Measurements from ENCODE around the gene PCDHGA8.
A peak's percentile ranks its signal among the peaks of the same experiment; 100 is the strongest.

The PCDHGA8 gene

GRCh38 chr5:141397756-141398551, 5.5 kb downstream of the PCDHGA8 start, which contains the start of gene PCDHGB5:
Gene PCDHGB5, plus strand, starts transcription at chr5:141397947. Its CDS starts 181 bp downstream, at chr5:141398128.
- peak; percentile 75 to 77 for DNase-seq (ENCODE audit: low read depth in 2 of 2)
- peak within 1 kb of the TSS; percentile 35 to 46 for H3K4me3 ChIP-seq (replicated peaks in 1 of 2; ENCODE audit: low read depth in 2 of 2, low read length in 2 of 2)
- peak; percentile 67 for TF ChIP-seq CTCF (IDR thresholded peaks at IDR 0.05; ENCODE audit: low read depth, low read length)

DNA sequence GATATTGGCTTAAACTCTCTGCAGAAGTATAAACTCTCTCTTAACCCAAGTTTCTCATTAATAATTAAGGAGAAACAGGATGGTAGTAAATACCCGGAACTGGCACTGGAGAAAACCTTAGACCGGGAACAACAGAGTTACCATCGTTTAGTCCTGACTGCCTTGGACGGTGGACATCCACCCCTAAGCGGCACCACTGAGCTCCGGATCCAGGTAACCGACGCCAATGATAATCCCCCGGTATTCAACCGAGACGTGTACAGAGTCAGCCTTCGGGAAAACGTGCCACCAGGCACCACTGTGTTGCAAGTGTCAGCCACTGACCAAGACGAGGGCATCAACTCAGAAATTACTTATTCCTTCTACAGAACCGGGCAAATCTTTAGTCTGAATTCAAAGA, 6.2 kb downstream of the PCDHGA8 start:
- no peak for TF ChIP-seq CTCF (IDR thresholded peaks at IDR 0.05; ENCODE audit: low read depth, low read length)
- H3K4me3 ChIP-seq (replicated peaks in 1 of 2; ENCODE audit: low read depth in 2 of 2, low read length in 2 of 2): no peak overlapping the region

DNA sequence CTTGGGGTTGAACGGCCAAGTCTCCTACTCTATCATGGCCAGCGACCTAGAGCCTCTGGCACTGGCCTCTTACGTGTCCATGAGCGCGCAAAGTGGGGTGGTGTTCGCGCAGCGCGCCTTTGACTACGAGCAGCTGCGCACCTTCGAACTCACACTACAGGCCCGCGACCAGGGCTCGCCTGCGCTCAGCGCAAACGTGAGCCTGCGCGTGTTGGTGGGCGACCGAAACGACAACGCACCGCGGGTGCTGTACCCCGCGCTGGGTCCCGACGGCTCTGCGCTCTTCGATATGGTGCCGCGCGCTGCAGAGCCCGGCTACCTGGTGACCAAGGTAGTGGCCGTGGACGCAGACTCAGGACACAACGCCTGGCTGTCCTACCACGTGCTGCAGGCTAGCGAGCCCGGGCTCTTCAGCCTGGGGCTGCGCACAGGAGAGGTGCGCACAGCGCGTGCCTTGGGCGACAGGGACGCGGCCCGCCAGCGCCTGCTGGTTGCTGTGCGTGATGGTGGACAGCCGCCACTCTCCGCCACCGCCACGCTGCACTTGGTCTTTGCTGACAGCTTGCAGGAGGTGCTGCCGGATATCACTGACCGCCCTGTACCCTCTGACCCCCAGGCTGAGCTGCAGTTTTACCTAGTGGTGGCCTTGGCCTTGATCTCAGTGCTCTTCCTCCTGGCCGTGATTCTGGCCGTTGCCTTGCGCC, 7.3 kb downstream of the PCDHGA8 start:
- no peak for DNase-seq (ENCODE audit: low read depth in 2 of 2)
- no peak for TF ChIP-seq CTCF (IDR thresholded peaks at IDR 0.05; ENCODE audit: low read depth, low read length)
- H3K4me3 ChIP-seq (replicated peaks in 1 of 2; ENCODE audit: low read depth in 2 of 2, low read length in 2 of 2): no peak overlapping the region

More for the DNA sequence above, 6.2 kb downstream of the PCDHGA8 start:
- no peak for DNase-seq (ENCODE audit: low read depth in 2 of 2)

DNA sequence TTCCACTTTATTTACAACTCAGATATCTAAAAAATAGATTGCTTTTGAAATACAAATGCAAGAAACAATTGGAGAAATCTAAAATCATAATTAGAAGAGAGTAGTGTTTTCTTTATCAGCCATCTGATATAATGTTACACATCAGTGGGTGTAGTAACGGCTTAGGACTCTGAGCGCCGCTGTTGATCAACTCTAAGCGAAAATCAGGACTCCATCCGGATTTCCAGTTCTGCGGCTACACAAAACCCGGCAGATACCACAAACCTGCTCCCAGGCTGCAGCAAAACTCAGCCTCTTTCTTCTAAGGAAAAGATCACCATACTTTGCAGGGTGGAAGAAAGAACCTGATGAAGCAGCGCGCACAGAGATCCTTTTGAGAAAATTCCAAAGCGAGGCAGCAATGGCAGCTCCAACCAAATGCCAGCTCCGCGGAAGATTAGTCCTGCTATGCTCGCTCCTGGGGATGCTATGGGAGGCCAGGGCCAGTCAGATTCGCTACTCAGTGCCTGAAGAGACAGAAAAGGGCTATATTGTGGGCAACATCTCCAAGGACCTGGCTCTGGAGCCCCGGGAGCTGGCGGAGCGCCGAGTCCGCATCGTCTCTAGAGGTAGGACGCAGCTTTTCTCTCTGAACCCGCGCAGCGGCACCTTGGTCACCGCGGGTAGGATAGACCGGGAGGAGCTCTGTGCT, 10.3 kb downstream of the PCDHGA8 start, which contains the start of gene PCDHGA9:
Gene PCDHGA9, plus strand, starts transcription at position 226 of the 691 bp plus-strand sequence. Its CDS starts 175 bp downstream, at position 401.
- peak; percentile 41 to 63 for DNase-seq (ENCODE audit: low read depth in 2 of 2)
- peak within 1 kb of the TSS; percentile 12 to 42 for H3K4me3 ChIP-seq (replicated peaks in 1 of 2; ENCODE audit: low read depth in 2 of 2, low read length in 2 of 2)
- peak; percentile 53 for TF ChIP-seq CTCF (IDR thresholded peaks at IDR 0.05; ENCODE audit: low read depth, low read length)

DNA sequence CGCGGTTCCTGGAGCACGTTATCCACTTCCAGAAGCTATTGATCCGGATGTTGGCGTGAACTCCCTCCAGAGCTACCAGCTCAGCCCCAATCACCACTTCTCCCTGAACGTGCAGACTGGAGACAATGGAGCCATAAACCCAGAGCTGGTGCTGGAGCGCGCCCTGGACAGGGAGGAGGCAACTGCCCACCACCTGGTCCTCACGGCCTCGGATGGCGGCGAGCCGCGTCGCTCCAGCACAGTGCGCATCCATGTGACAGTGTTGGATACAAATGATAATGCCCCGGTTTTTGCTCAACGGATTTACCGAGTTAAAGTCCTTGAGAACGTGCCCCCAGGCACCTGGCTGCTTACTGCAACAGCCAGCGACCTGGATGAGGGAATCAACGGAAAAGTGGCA, 11.0 kb downstream of the PCDHGA8 start:
- TF ChIP-seq CTCF (IDR thresholded peaks at IDR 0.05; ENCODE audit: low read depth, low read length): no peak
- H3K4me3 ChIP-seq (replicated peaks in 1 of 2; ENCODE audit: low read depth in 2 of 2, low read length in 2 of 2): no peak overlapping the region
- no peak for DNase-seq (ENCODE audit: low read depth in 2 of 2)

GRCh38 chr5:141407790-141408505, 15.5 kb downstream of the PCDHGA8 start, which contains the start of gene PCDHGB6:
Gene PCDHGB6, plus strand, starts transcription at chr5:141408021. Its CDS starts 182 bp downstream, at chr5:141408203.
- H3K4me3 ChIP-seq (replicated peaks in 1 of 2; ENCODE audit: low read depth in 2 of 2, low read length in 2 of 2): peak within 1 kb of the TSS; percentile 8 to 44
- TF ChIP-seq CTCF (IDR thresholded peaks at IDR 0.05; ENCODE audit: low read depth, low read length): peak; percentile 65
- DNase-seq (ENCODE audit: low read depth in 2 of 2): peak; percentile 56 to 65

All from cardiac fibroblast (primary cell).